HG02870 (cell line): ENCODE measurements around the gene FAM193A.

Source experiments
- ATAC-seq: cut with Tn5 transposase; IDR thresholded peaks from one replicate; pipeline ENCODE4 v1.9.1; 2021; ENCODE audit warnings: mild to moderate bottlenecking, moderate library complexity; ENCODE audit not compliant: unreplicated experiment

FAM193A gene

DNA sequence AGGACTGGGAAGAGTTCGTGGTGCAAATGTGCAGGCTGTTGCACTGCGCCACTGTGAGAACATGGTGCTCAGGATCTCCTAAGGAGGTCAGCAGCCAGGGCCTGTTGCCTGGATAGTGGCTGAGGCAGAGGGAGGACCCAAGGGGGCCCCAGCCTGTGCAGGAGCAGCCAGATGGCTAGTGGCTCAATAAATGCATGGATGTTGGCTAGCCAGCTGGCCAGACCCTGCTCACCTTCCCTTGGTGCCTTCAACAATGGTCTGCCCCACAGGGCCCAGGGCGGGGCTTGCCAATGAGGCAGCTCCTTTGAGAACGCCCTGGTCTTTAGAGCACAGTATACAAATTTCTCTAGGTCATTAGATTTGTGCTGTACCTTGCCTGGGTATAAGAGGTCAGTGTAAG, 152.2 kb downstream of the FAM193A start:
- ATAC-seq = no peak

GRCh38 chr4:2689114-2689513, 152.7 kb downstream of the FAM193A start:
- no peak for ATAC-seq

DNA sequence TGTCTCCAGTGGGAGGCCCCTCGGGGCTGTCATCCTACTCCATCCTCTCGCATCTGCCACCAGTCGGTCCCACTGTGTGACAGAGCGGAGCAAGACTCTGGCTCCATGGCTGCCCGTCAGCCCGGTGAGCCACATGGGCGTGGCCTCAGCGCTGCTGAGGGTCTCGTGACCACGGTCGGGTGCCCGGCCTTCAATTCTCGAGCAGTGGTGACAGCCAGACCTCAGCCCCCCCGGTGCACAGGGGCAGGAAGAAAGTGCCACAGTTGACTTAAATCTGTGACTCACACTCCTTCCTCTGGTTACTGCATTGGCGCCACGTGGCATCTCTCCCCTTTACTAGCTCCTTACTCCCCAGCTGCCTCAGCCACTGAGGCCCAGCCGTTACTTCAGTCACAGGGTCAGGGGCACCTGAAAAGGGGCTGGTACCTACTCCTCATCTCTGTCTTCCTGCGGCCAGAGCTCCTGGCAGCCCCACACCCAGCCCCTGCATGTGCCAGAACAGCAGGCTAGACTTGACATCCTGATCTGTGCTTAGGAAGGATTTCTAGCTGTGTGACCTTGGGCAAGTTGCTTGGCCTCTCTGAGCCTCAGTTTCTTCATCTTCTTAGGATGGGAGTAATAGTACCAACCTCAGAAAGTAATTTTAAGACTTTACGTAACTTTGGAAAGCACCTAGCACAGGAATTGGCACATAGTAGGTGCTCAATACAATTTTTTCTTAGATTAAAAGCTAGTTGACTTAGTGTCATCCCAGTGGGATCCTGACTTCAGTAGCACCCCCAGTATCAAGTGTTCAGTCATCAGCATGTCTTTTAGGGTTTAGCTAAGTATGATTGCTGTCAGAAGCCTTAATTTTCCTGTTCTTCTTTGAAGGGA, 153.6 kb downstream of the FAM193A start:
- ATAC-seq = peak; percentile 46

GRCh38 chr4:2691313-2691712, 154.9 kb downstream of the FAM193A start:
- no peak for ATAC-seq

DNA sequence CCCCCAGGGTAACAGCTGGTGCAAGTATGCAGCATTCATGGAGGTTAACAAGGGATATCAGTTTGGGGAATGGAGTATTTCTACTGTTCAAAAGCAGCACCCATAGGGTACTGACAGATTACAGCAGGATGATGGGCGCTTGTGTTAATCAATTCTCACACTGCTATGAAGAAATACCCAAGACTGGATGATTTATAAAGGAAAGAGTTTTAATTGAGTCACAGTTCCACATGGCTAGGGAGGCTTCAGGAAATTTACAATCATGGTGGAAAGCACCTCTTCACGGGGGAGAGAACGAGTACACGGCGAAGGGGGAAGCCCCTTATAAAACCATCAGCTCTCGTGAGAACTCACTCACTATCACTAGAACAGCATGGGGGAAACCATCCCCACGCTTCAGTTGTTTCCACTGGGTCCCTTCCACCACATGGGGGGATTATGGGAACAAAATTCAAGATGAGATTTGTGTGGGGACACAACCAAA, 155.5 kb downstream of the FAM193A start:
- no peak for ATAC-seq

DNA sequence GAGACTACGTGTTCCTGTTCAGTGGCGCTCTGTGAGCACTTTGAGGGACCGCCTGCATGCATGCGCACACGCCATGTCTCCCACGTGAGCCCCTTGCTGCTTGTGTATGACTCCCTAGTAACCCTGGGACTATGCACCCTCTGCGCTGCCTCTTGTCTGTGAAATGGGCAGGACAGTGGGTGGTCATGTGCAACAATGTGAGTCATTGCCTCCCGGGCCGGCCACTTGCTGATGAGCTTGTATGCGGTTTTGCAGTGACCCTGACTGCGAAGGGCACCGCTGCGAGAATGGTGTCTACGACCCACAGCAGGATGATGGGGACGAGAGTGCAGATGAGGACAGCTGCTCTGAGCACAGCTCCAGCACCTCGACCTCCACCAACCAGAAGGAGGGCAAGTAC, 158.2 kb downstream of the FAM193A start:
- ATAC-seq = no peak

DNA sequence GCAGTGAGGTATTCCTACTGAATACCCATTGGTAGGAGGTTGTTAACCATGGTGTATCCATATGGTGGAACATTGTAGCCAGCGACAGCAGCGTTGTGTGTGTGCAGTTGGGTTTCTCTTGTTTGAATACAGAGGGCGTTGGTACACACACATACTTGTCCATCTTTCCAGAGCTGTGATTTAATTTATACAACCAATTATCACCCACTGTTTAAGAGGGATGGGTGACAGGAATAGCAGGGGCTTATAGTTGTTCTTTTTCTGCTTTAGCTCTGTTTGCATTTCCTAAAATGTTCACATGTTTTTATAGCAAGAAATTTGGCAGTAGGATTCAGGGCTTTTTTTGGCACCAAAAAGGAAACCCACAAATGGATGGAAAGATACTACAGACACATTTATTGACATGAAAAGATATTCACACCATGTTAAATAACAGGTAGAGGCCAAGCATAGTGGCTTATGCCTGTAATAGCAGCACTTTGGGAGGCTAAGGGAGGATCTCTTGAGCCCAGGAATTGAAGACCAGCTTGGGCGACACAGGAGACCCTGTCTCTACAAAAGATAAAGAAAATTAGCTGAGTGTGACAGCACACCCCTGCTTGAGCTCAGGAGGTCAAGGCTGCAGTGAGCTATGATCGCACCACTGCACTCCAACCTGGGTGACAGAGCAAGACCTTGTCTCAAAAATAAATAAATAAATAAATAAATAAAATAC, 159.1 kb downstream of the FAM193A start:
- no peak for ATAC-seq

GRCh38 chr4:2696423-2696822, 160.0 kb downstream of the FAM193A start:
- peak; percentile 66 for ATAC-seq

DNA sequence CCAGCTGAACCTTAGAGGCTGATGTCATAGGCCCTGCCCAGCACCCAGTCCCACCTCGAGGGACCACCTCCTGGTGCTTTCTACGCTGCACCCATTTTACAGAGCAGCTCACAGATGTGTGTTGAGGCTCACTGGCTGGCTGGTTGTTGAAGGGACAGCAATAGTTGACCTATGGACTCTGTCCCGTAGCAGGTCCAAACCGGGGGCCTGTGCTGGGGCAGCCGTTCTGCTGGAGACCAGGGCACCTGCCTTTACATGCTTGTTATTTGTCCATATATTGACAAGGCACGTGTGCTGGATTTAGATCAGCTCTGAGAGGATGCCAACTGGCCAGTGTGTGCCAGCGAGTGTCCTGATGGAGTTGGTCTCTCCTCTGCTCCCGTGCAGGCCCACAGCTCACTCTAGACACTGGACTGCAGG, 161.6 kb downstream of the FAM193A start:
- no peak for ATAC-seq

- ATAC-seq = no peak
Observed at GRCh38 chr4:2698504-2698903, 162.1 kb downstream of the FAM193A start.

- no peak for ATAC-seq
Observed at GRCh38 chr4:2698951-2699505, 162.6 kb downstream of the FAM193A start.

DNA sequence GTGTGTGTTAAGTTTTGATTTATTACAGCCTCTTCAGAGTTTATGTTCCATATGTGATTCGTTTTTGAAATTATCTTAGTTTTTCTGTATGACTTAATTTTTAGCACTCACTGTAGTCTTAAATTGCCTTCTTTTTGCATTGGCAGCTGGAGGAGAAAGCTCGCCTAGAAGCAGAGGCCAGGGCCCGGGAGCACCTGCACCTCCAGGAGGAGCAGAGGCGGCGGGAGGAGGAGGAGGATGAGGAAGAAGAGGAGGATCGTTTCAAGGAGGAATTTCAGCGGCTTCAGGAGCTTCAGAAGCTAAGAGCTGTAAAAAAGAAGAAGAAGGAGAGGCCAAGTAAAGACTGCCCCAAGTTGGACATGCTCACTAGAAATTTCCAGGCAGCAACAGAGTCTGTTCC, 163.1 kb downstream of the FAM193A start:
- ATAC-seq = no peak

- ATAC-seq = no peak
Observed at GRCh38 chr4:2700031-2700430, 163.6 kb downstream of the FAM193A start.

- ATAC-seq = no peak
Observed at GRCh38 chr4:2702361-2702760, 165.9 kb downstream of the FAM193A start.

DNA sequence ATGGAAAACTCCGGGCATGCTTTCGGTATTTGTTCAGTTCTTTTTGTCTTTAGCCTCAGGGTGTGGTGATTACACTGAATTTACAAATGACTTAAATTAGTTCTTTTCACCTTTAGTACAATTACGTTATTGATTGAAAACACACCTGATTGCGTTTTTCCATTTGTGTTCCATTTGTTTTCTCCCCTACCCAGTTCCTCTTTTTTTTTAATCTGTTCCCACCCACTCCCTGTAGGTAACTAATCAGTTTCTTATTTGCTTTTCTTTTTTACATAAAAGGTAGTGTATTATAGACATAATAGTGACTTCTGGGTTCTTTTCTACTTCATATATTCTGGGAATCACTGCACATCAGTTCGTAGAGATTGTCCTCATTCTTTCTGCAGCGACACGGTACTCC, 166.3 kb downstream of the FAM193A start:
- no peak for ATAC-seq

DNA sequence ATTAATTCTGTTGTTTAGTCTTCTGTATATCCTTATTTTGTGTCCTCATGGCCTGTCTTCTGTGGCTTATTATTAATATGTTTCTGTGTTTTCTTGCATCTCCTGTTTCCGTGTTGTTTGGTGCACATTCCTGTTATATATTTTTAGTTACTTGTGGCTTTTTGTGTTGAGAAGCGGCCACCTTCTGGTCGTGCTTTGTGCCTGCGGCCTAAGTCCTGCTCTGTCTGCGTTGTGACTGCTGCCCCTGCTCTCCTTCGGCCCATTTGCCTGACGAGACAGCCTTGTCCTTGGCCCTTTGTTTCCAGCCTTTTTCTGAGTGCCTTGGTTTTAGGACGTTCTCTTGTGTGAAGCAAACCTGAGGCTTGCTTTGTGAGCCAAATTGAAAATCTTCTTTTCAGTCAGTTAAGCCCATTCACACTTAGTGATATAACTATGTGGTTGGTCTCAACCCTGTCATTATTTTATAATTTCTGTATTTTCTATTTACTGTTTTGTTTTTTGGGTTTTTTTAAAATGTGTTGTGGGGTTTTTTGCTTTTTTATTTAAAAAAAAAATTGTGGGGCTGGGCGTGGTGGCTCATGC, 175.9 kb downstream of the FAM193A start:
- no peak for ATAC-seq

DNA sequence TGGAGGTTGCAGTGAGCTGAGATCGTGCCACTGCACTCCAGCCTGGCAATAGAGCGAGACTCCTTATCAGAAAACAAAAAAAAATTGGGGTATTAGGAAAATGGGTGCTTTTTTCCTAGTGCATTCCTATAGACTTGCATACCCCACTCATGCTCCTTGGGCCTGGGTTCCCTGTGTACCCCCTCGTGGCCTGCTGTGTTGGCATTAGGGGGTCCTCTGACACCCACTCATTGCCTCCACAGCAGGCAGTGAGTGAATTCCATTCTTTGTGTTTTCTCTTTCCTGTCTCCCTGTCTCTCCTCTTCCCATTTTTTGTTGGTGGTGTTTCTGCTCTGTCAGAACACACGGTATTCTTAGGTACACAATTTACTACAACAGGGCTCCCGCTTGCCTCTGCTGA, 176.9 kb downstream of the FAM193A start:
- ATAC-seq = no peak

GRCh38 chr4:2714061-2714770, 177.8 kb downstream of the FAM193A start:
- ATAC-seq = no peak

GRCh38 chr4:2714918-2715317, 178.5 kb downstream of the FAM193A start:
- no peak for ATAC-seq

DNA sequence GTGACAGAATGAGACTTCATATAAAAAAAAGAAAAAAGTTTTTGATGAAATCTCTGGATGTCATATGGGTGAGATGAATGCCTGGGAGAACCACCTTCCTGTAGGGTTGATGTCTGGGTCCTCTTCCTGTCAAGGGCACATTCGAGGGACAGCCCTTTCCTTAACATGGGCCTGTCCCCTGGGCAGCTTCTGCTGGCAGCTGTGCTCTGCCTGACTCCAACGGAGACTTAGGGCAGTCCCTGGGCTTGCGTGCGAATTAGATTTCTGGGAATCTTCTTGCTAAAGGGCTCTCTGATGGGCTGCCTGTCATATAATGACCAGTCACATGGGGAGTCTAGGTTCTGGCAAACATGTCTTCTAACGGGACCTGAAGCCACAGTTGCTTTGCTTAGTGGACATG, 179.0 kb downstream of the FAM193A start:
- no peak for ATAC-seq

- no peak for ATAC-seq
Observed at GRCh38 chr4:2716236-2716635, 179.8 kb downstream of the FAM193A start.
